Transverse colon (tissue), 4 donors: ENCODE results near the gene ZNRF3.

Source experiments
- CTCF ChIP-seq, 5 experiments: fragments of 200-600 bp in 3 of 5; fragments of 450-650 bp in 2 of 5; sonication (generic) in 3 of 5; IDR thresholded peaks; 1 replicate in 2 of 5; 2 replicates in 3 of 5; pipeline ENCODE4 v1.5.1; 2016 to 2017; ENCODE audit warnings: antibody characterized with exemption in 5 of 5, inconsistent platforms in 3 of 5, mild to moderate bottlenecking in 2 of 5, moderate library complexity in 1 of 5
- POLR2A ChIP-seq: fragments of 450-650 bp; IDR thresholded peaks from one replicate; pipeline ENCODE4 v1.6.1; 2016; ENCODE audit warnings: antibody characterized with exemption, mild to moderate bottlenecking, moderate library complexity
- POLR2AphosphoS5 ChIP-seq, 3 donors: sonication (generic); formaldehyde crosslinking; IDR thresholded peaks; one replicate each; pipeline ENCODE4 v1.6.1; 2016; ENCODE audit warnings: antibody characterized with exemption in 3 of 3

GRCh38 chr22:29048822-29049654 lies 165.7 kb downstream of the ZNRF3 start:
- no peak for TF ChIP-seq CTCF (IDR thresholded peaks at IDR 0.05)
- no peak for TF ChIP-seq POLR2AphosphoS5 (IDR thresholded peaks at IDR 0.05)
- TF ChIP-seq POLR2A: no peak
